Activated naive CD4-positive, alpha-beta T cell treated with anti-CD3 and anti-CD28 coated beads for 36 hours (primary cell): ENCODE measurements around the gene PELI3. TPM values are rescaled to one million over a fixed set of nuclear protein-coding genes. Genes with fewer than 3 reads are reported as not detected.

Experiments used
- CTCF ChIA-PET: fragments of 350-600 bp; sonication (Branson Sonifier 250); formaldehyde crosslinking; loops from one replicate; lab custom pipeline; 2021; ENCODE audit warnings: antibody characterized with exemption; lab: Charles Lee
- DNase-seq: peaks from one replicate; pipeline ENCODE4 v3.0.0-alpha.2; 2020
- H3K27ac Mint-ChIP-seq: one replicate; pipeline ENCODE4 v1.8.0; 2021; ENCODE audit warnings: mild to moderate bottlenecking, mixed read lengths
- H3K27me3 Mint-ChIP-seq: one replicate; pipeline ENCODE4 v1.8.0; 2021; ENCODE audit warnings: low read depth, mixed read lengths
- H3K36me3 Mint-ChIP-seq: one replicate; pipeline ENCODE4 v1.8.0; 2021; ENCODE audit warnings: low read depth, mixed read lengths
- H3K4me1 Mint-ChIP-seq: one replicate; pipeline ENCODE4 v1.8.0; 2021; ENCODE audit warnings: low read depth, mixed read lengths
- H3K4me3 Mint-ChIP-seq: one replicate; pipeline ENCODE4 v1.8.0; 2021; ENCODE audit warnings: mild to moderate bottlenecking, moderate library complexity, mixed read lengths
- H3K9me3 Mint-ChIP-seq: one replicate; pipeline ENCODE4 v1.8.0; 2021; ENCODE audit warnings: mixed read lengths
- intact Hi-C: fragments of 100-400 bp; cut with micrococcal nuclease; formaldehyde crosslinking; loops from one replicate; pipeline ENCODE4 v1.15.1; 2023
- total RNA-seq, 2 experiments: library from RNA; stranded (reverse); gene quantifications; one replicate each; pipeline ENCODE4 v1.2.3, GENCODE V29; 2021

Gene PELI3
- 1 to 10 TPM; 2.3 to 2.4 TPM for total RNA-seq

DNA sequence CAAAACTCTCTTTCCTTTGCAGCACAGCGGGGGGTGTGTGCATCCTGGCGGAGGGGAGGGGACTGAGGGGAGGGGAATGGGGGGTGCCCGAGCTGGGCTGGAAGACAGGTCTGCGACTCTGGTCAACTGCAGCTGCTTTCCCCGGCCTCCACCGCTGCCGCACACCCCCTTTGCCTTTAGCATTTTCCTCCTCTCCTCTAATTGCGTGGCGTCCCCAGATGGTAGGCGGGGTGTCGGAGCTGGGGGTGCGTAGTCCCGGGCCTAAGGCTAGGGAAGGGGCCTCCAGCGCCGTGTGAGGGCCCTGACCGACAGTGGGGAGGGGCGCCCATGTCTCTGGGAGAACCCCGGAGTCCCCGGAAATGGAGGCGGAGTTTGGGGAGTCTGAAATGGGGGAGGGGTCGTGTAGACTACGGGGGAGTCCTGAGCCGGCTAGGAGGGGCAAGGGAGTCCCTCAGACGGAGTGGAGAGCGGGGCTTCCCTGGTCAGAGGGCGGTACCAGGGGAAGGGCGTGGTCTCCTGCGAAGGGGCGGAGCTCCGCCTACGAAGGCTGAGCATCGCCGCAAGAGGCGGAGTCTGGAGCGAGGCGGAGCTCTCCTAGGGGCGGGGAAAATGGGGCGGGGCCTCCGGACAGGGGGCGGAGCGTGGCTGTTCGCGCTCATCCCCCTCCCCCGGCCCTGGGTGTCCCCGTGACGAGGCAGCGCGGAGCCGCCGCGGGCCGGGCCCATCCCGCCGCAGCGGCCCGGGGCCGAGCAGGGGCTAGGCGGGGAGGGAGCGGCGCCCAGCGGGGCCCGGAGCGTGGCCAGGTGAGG lies at the start of gene PELI3:
Gene PELI3 (plus strand): TSS at position 681 of the 809 bp plus-strand sequence. CDS start 1,224 bp downstream, outside the sequence.
- DNase-seq = peak; percentile 96
- no peaks in the 10 kb centered on the region for H3K9me3 Mint-ChIP-seq
- CTCF ChIA-PET = interaction anchor here (0.6 to 3.8 kb wide), 4 partner anchors 12 to 195 kb away, joined by 3 to 16 read pairs (median 5); partner anchors contain the start of gene MRPL11
- H3K27ac Mint-ChIP-seq = peak within 1 kb of the TSS; percentile 75
- peaks cover 33% of the 10 kb centered on the region for H3K4me1 Mint-ChIP-seq
- no peaks in the 10 kb centered on the region for H3K36me3 Mint-ChIP-seq
- H3K4me3 Mint-ChIP-seq = peak within 1 kb of the TSS; percentile 85
- intact Hi-C loops = loop anchor here (1.0 to 2.0 kb wide), 4 partner anchors 14 to 48 kb away; partner anchors contain the start of genes BBS1 and DPP3
- H3K27me3 Mint-ChIP-seq = no peaks in the 10 kb centered on the region

GRCh38 chr11:66417000-66417399 lies 49.7 kb upstream of the PELI3 start:
- Mint-ChIP-seq H3K27me3 (peaks cover 55% of the 10 kb centered on the region), H3K4me1 (peaks cover 32% of the 10 kb centered on the region), H3K36me3 (no peaks in the 10 kb centered on the region), H3K27ac (no peak overlapping the region), H3K9me3 (no peaks in the 10 kb centered on the region), H3K4me3 (no peak overlapping the region)
- CTCF ChIA-PET = interaction anchor here (1.1 to 2.7 kb wide), 5 partner anchors 10 to 28 kb away, joined by 4 to 20 read pairs (median 12); partner anchors contain the start of gene MRPL11
- intact Hi-C loops = no loop called here
- peak; percentile 51 for DNase-seq

GRCh38 chr11:66418168-66418985 lies 48.3 kb upstream of the PELI3 start:
- Mint-ChIP-seq H3K36me3 (no peaks in the 10 kb centered on the region), H3K27ac (no peak overlapping the region), H3K4me1 (peaks cover 32% of the 10 kb centered on the region), H3K27me3 (peaks cover 52% of the 10 kb centered on the region), H3K4me3 (peak overlapping the region; percentile 23), H3K9me3 (no peaks in the 10 kb centered on the region)
- peak; percentile 83 for DNase-seq
- intact Hi-C loops = loop anchor here (1.0 kb wide), 3 partner anchors 12 to 48 kb away; partner anchors contain the start of gene PELI3
- CTCF ChIA-PET = interaction anchor here (0.7 to 2.7 kb wide), 11 partner anchors 11 to 260 kb away, joined by 3 to 20 read pairs (median 3); partner anchors contain the start of genes BBS1 and MRPL11

- Mint-ChIP-seq H3K27ac (no peak overlapping the region), H3K27me3 (peaks cover 48% of the 10 kb centered on the region), H3K4me1 (peaks cover 32% of the 10 kb centered on the region), H3K4me3 (no peak overlapping the region), H3K36me3 (no peaks in the 10 kb centered on the region), H3K9me3 (no peaks in the 10 kb centered on the region)
- intact Hi-C loops = loop anchor here (1.0 kb wide), 3 partner anchors 11 to 47 kb away; partner anchors contain the start of gene PELI3
- no peak for DNase-seq
- CTCF ChIA-PET = interaction anchor here (0.6 to 1.1 kb wide), 2 partner anchors 12 to 47 kb away, joined by 3 read pairs; no protein-coding TSS in a partner anchor
Measured at GRCh38 chr11:66418986-66419308, 47.8 kb upstream of the PELI3 start.

- Mint-ChIP-seq H3K36me3 (no peaks in the 10 kb centered on the region), H3K27me3 (peaks cover 43% of the 10 kb centered on the region), H3K4me1 (peaks cover 32% of the 10 kb centered on the region), H3K27ac (no peak overlapping the region), H3K4me3 (no peak overlapping the region), H3K9me3 (no peaks in the 10 kb centered on the region)
- no peak for DNase-seq
- CTCF ChIA-PET = interaction anchor here (0.8 to 2.5 kb wide), 2 partner anchors 12 to 33 kb away, joined by 3 to 11 read pairs; no protein-coding TSS in a partner anchor
- intact Hi-C loops = no loop called here
Measured at GRCh38 chr11:66419825-66420224, 46.9 kb upstream of the PELI3 start.

DNA sequence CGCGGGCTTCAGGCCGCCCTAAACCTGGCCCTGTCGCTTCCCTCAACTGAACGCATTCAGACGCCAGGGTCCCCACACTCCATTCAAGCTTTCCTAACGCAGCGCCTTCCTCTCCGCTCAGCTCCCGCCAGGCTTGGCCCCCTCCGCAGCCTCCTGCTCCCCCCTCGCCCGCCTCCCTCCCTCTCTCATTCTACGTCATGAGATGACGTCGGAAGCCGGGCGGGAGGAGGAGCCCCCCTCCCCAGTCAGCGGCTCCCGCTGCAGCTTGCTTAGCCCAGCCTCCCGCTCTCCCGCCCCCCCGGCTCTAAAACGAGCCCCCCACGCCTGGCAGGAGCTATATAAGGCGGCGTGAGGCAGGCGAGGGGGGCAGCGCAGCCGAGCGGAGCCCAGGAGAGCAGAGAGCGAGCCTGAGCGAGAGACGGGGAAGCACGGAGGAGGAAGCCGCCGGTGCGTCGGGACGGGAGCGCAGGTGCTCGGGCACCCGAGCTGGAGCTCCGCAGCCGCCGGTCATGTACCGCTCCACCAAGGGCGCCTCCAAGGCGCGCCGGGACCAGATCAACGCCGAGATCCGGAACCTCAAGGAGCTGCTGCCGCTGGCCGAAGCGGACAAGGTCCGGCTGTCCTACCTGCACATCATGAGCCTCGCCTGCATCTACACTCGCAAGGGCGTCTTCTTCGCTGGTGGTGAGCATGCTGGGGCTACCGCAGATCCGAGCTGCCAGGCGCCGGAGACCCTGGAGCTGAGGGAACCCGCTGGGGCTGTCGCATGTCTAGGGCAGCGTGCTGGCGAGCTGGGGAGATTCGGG lies 45.8 kb upstream of the PELI3 start, which contains the start of gene NPAS4:
Gene NPAS4 (plus strand): TSS at position 365 of the 806 bp plus-strand sequence. CDS start 145 bp downstream, at position 510.
- peaks cover 37% of the 10 kb centered on the region for H3K27me3 Mint-ChIP-seq
- H3K4me1 Mint-ChIP-seq = peaks cover 32% of the 10 kb centered on the region
- CTCF ChIA-PET = interaction anchor here (0.6 to 2.5 kb wide), 9 partner anchors 10 to 257 kb away, joined by 3 to 11 read pairs (median 5); partner anchors contain the start of genes DPP3, MRPL11, RBM4B and YIF1A
- no peaks in the 10 kb centered on the region for H3K9me3 Mint-ChIP-seq
- H3K27ac Mint-ChIP-seq = no peak within 1 kb of the TSS
- no peak within 1 kb of the TSS for H3K4me3 Mint-ChIP-seq
- H3K36me3 Mint-ChIP-seq = no peaks in the 10 kb centered on the region
- no peak for DNase-seq
- intact Hi-C loops = loop anchor here (1.0 kb wide), 2 partner anchors 13 to 132 kb away; partner anchors contain the start of gene YIF1A

DNA sequence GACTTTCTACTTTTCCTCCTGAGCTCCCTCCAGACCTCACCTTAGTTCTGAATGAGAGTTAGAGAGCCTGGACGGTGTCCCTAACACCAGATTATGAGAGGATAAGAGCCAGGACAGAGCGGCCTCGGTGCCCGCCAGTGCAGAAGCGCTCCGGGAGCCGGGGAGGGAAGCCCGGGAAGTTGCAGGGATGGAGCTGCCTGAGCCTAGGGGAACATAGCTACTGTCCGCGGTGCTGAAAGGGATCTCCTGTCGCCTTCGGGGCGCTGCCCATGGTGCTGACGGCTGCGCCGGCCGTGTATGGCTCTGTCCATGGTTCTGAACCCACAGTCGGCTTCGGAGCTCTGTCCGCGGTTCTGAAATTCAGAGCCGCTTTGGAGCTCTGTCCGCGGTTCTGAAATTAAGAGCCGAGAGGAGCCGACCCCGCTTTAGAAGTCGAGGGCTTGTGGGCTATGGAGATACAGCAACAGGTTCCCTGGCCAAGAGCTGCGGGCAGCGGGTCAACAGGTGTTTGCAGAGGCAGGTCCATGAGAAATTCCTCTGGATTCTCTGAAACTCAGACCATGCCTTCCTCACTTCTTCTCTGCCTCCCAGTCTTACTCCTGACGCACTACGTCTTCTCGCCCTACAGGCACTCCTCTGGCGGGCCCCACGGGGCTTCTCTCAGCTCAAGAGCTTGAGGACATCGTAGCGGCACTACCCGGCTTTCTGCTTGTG lies 45.1 kb upstream of the PELI3 start:
- no peaks in the 10 kb centered on the region for H3K36me3 Mint-ChIP-seq
- DNase-seq = peak; percentile 93
- no peaks in the 10 kb centered on the region for H3K9me3 Mint-ChIP-seq
- CTCF ChIA-PET = interaction anchor here (0.5 to 2.5 kb wide), 12 partner anchors 9 to 726 kb away, joined by 3 to 11 read pairs (median 4); partner anchors contain the start of genes DPP3, MRPL11, RBM4B and YIF1A
- H3K4me1 Mint-ChIP-seq = peaks cover 28% of the 10 kb centered on the region
- H3K27me3 Mint-ChIP-seq = peaks cover 32% of the 10 kb centered on the region
- no peak overlapping the region for H3K27ac Mint-ChIP-seq
- intact Hi-C loops = loop anchor here (1.0 kb wide), 2 partner anchors 13 to 132 kb away; partner anchors contain the start of gene YIF1A
- no peak overlapping the region for H3K4me3 Mint-ChIP-seq

GRCh38 chr11:66426314-66426713 lies 40.4 kb upstream of the PELI3 start:
- H3K27ac Mint-ChIP-seq = no peak overlapping the region
- no peak overlapping the region for H3K4me3 Mint-ChIP-seq
- no peaks in the 10 kb centered on the region for H3K9me3 Mint-ChIP-seq
- intact Hi-C loops = no loop called here
- CTCF ChIA-PET = interaction anchor here (1.6 kb wide), 1 partner anchor 13 kb away, joined by 5 read pairs; the partner anchor contains the start of gene MRPL11
- peaks cover 2% of the 10 kb centered on the region for H3K4me1 Mint-ChIP-seq
- H3K27me3 Mint-ChIP-seq = peaks cover 2% of the 10 kb centered on the region
- peaks cover 6% of the 10 kb centered on the region for H3K36me3 Mint-ChIP-seq
- DNase-seq = no peak

DNA sequence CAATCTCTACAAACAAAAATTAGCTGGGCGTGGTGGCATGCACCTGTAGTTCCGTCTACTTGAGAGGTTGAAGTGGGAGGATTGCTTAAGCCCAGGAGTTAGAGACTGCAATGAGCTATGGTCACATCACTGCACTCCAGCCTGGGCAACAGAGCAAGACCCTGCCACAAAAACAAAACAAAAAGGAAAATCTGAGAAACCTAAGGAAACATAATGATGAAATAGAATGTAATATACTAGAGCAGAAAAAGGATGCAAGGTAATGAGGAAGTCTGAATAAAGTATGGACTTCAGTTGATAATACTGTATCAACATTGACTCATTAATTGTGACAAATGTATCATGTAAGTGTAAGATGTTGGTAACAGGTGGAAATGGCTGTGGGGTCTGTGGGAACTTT lies 37.8 kb upstream of the PELI3 start:
- CTCF ChIA-PET = interaction anchor here (0.6 to 2.9 kb wide), 9 partner anchors 10 to 379 kb away, joined by 3 to 28 read pairs (median 4); partner anchors contain the start of genes MRPL11 and RBM4B
- H3K9me3 Mint-ChIP-seq = no peaks in the 10 kb centered on the region
- peaks cover 2% of the 10 kb centered on the region for H3K4me1 Mint-ChIP-seq
- H3K4me3 Mint-ChIP-seq = no peak overlapping the region
- no peak overlapping the region for H3K27ac Mint-ChIP-seq
- peaks cover 9% of the 10 kb centered on the region for H3K36me3 Mint-ChIP-seq
- intact Hi-C loops = no loop called here
- H3K27me3 Mint-ChIP-seq = no peaks in the 10 kb centered on the region
- DNase-seq = no peak

- Mint-ChIP-seq H3K9me3 (no peaks in the 10 kb centered on the region), H3K27me3 (no peaks in the 10 kb centered on the region), H3K27ac (no peak overlapping the region), H3K36me3 (peaks cover 13% of the 10 kb centered on the region), H3K4me1 (peaks cover 2% of the 10 kb centered on the region), H3K4me3 (no peak overlapping the region)
- DNase-seq = peak; percentile 85
- intact Hi-C loops = loop anchor here (1.0 kb wide), 2 partner anchors 12 to 22 kb away; no protein-coding TSS in a partner anchor
- CTCF ChIA-PET = interaction anchor here (0.6 to 2.9 kb wide), 14 partner anchors 8 to 118 kb away, joined by 3 to 28 read pairs (median 4); partner anchors contain the start of genes CD248 and MRPL11
Measured at GRCh38 chr11:66429983-66430602, 36.6 kb upstream of the PELI3 start.
